C1 segment of cervical spinal cord (tissue), 14 donors: ENCODE data around the gene CTDSP2.
"Not testable (repeated sequence)": the region's sequence is repeated elsewhere in the genome, so short reads cannot be mapped to it uniquely, and the experiment has no call there.

Experiments
- DNase-seq, 14 donors: peaks; one replicate each; lab custom pipeline; 2025; lab: John Stamatoyannopoulos, UW

Gene CTDSP2

DNA sequence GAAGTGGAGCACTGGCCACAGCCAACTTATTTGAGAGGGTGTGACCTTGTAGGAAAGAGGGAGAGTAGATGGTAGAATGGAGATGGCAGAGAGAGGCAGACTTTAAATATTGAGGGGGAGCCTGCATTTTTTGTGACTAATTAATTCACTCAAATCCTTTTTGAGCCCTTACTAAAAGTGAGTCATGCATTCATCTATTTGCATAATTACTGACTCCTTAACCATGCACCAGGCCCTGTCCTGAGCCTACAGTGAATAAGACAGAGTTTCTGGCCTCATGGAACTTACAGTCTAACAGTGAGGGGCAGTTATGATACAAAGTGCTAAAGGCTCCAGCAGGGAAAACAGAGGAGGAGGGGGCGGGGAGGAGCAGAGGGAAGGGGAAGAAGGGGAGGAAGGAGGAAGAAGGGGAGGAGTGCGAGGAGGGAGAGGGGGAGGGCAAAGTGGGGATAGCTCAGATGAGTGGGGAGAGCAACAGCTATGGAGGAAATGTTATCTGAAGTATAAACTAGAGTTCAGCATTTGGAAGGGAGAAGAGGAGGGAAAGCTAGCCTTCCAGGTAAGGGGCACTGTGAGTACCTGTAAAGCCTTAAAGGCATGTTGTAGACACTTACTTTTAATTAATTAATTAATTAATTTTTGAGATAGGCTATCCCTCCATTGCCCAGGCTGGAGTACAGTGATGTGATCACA, 7.5 kb upstream of the CTDSP2 start:
- DNase-seq: no peak

DNA sequence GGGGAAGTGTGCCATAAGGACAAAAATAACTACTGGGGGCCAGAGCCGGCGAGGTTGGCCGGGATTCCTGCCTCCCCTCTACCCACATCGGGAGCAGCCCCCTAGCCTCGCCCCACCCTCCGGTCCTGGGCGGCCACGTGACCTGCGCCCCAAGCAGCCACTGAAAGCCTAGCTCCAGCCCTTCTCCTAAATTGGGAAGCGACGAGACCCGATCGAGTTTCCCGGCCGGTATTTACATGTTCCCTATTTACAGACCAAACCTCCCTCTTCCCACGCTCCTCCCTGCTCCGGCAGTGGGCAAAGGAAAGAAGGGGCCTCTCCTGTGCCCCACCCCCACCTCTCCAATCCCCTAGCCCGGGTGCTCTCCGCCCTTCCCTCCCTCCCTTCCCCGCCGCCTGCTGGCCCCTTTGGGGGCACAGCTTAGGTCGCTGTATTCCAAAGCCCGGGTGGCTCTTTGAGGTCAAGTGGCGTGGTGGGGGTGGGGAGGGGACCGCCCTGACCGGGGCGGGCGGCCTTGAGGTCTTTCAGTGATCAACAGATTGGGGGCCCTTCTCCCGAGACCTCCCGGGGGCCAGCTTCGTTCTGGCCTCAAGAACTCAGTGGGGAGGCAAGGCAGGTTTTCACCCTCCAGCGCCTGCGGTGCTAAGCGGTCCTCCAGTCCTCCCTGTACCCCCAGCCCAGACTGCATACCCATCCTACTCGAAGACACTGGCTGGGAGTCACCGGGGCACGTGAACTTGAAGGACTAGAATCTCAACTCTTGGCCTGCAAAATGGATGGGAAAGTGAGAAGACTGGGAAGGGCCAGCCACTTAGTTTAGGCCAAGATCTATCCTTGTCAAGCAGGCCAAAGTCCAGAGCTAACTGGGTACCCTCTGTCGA, 6.3 kb upstream of the CTDSP2 start:
- DNase-seq: peak in 4 of 14 donors; percentile 38 to 52 (median 48)

DNA sequence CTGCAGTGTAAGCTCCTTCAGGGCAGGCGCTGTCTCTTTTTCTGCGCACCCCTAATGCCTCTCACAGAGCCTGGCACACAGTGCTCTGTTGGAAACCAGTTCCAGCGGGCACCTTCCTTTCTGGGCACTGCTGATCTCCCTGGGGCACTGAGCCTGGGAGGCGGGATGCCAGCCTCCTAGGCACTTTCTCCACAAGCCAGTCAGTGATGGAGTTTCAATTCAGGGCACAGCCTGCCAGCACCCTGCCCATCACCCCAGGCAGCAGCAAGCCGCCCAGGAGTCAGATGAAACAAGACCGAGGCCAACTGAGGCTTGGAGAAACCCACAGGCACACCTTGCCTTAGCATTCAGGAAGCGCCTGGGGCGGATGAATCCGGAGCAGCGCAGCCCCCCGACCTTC, 5.7 kb upstream of the CTDSP2 start:
- peak in 10 of 14 donors; percentile 16 to 55 (median 47) for DNase-seq

DNA sequence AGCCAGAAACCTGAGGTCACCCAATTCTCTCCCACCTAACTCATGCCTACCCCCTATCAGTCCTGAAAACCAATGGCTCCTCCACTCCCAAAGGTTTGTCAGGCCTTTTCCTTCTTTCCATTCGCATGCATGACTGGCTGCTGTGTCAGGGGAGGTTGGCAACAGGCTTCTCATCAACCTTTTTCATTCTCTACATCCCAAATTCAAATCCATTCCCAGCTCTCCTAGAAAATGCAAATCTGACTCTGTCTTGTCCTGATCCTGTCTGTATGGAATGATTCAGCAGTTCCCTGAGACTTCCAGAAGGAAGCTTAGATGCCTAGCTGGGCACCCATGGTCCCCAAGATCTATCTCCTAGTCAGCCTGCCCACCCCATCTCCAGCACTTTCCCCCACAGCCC, 5.0 kb upstream of the CTDSP2 start:
- no peak for DNase-seq

DNA sequence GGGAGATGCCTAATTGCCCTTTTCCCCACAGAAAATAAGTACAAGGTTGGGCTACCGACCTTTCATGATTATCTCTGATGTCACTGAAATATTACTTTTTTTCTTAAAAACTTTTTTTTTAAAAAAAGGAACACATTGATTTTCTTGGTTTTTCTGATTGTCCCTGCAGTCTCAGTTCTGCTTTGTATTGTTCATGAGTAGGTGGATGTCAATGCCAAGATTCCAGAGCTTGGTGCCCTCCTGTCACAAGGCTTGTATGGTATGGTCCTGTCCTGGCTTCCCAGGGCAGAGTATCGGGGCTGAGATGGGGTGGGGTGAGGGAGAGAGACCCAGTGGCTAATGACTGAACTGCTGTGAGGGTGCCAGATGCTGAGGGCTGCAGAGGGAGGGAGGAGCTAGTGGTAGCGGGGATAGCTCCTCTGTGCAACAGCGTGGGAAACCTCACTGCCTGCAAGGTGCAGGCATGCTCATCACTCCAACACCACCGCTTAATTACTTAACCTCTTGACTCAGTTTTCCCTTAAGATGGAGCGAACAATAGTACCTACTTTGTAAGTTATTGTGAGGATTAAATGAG, 4.4 kb upstream of the CTDSP2 start:
- no peak for DNase-seq

DNA sequence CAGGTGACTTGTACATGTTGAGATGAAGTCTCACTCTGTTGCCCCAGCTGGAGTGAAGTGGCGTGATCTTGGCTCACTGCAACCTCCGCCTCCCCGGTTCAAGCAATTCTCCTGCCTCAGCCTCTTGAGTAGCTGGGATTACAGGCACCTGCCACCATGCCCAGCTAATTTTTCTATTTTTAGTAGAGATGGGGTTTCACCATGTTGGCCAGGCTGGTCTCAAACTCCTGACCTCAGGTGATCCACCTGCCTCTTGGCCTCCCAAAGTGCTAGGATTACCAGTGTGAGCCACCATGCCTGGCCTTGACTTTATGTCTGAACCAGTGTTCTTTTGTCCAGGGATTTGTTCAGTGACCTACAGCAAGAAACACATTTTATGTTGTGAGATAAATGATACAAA, 2.9 kb upstream of the CTDSP2 start:
- not testable (repeated sequence) for DNase-seq

DNA sequence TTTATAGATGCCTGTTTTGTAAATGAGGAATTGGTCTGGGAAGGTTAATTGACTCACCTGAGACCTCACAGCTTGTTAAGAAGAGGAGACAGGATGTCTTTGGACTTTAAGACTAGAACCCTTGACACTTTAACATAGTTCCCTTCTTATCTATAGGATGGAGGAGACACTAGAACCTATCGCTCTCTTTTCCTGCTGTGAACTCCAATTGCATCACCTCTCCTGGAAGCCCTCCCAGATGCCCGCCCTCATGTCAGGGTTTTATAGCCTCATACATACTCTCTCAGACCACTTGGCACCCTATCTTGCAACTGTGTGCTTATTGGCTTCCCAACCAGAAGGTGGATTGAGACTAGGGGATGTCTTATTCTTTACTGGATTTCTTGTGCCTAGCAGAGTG, 2.5 kb upstream of the CTDSP2 start:
- DNase-seq: no peak

DNA sequence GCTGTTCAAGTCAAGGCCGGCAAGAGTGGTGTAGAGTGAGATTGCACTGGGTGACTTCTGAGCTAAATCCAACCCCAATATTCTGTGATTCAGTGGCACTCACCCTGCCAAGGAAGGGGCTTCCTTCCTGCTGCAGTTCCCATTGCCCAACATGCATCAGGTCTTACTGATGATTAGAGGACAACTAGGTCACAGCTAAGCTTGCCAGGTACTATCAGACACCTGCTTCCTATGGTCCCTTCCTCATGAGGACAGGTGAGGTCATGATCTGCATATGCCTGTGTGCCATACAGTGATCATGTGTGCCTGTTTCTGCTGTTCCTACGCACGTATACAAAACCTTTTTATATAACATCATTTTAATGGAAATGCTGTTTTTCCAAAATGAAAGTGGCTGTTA, 1.7 kb upstream of the CTDSP2 start:
- DNase-seq: no peak

DNA sequence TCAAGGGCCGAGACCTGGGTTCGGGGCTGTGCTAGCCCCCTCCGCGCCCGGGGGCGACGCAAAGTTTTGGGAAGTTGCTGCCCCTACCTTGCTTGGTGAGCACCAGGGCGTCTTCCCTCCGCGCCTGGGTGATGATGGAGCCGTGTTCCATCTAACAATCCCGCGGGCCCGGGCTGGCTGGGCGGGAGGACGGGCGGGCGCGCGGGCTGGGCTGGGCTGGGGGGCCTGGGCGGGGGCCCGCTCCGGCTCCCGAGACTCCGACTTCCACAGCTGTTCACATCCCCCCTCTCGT, 298 bp downstream of the CTDSP2 start:
- peak in 1 of 14 donors; percentile 80 for DNase-seq

DNA sequence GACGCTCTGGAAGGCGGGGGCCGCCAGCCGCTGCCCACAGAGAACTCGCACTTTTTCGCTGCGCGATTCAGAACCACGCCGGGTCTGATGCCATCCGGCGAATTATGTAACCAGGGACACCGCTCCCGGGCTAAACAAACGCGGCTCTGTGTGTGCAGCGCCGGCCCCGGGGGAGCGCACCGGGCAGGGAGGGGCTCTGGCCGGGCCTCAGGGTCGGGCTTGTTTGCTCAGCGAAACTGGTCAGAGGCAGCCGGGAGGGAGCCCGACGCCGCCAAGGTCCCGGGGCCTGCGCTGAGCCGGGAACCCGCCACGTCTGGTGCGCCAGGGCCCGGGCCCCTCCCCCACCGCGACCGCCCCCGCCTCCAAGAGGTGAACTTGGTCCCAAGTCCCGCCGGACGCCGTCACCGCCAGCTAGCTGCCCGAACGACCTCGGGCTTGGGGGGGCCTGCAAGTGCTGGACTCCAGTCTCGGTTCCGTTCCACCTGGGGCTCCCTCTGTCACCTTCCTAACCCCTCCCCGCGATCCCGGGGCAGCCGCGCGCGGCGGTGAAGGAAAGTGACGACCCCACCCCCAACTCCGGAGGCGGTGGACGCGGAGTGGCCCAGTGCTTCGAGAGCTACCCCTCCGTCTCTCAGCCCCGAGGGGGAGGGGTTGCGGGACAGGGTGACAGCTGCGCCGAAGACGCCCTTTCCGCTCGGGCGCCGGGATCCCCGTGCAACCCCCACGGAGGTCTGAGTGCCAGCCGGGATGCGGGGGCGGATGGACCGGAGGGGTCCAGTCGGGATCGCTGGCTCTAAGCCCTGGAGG, 848 bp downstream of the CTDSP2 start:
- DNase-seq: peak; percentile 23 to 92 (median 80)

DNA sequence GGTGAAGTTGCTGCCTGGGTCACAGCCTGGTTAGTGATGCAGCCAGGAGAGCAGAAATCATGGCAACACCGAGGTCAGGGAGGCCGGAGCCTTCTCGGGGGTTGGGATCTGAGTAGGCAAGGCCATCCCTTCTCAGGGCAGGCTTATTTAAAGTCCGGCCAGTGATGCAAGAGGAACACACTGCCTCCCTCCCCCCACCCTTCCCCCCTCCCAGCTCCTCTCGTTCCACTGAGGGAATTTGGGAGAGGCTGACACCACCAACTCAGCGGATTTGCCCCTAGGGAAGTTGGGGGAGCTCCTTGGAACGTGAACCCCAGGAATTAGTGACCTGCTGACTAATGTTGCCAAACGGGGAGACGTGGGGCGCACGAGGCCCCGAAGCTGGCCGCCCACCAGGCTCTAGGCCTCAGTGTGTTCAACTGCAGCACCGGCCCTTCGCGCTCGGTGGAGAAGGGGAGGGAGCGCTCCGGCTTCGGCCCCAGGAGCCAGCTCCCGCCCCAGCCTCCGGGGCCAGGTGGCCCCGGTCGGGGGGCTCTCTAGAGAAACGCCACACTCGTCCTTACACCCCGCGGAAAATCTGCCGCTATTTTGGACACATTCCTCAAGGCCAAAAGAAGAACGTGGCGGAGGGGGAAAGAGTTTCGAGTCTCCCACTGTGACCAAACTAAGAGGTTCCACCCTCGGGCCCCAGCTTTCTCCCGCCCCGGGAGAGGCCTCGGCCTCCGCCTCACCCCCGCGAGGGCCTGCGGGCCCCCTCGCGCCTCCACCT, 1.6 kb downstream of the CTDSP2 start:
- peak in 12 of 14 donors; percentile 40 to 82 (median 58) for DNase-seq

DNA sequence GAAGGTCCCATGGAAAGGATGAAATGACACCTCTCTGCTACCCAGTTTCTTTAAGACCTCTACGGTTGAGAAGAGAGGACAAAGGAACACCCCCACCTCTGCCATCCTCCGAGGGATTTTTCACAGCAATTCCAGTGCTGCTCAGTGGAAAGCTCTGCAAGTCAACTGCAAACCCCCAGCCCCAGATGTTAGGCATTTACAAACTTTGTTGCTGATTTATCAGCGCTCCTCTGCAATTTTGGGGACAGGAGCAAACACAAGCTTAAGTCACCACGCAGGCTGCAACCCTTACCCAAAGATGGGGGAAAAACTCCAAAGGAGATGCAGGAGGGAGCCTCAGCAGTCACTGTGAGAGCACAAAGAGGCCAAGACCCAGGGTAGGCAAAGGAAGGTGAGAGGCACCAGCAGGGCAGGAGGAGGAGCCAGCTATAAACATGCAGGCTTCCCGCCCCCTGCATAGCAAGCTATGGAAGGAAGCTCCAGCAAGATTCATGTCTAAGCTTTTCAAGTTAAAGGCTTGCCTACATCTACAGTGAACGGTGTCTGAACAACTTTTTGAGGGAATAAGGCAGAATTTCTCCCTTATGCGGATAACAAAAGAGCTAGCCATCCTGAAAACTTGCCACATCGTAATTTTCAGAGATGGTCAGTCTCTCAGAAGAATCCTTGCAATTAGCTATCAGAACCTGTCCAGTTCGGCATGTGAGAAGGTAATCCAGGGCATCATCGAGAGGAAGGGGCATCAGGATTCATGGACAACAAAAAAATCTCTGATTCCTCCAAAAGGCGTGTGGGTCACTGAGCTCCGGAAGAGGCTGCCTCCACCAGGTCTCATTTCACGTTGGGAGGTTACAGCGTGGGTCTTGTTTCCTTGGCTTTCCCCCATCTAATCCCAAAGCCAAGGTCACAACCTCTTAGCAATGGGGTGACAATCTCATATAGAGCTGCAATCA, 3.9 kb downstream of the CTDSP2 start:
- DNase-seq: no peak

DNA sequence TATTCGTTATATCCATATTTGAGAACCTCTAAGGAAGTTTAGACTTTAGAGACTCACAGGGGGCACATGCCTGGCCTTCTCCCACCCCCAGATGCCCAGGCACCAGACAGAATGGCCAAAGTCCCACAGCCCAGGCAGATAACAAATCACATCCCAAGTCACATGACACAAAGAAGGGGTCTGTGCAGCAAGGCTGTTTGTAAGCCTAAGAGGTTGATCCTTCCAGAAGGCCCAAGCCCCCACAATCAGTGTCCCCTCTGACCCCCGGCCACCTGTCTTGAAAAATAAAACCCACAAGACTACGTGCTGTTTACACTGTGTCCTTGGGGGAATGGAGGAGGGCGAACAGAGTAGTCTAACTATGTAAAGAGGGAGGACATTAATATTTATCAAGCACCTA, 5.1 kb downstream of the CTDSP2 start:
- DNase-seq: no peak

DNA sequence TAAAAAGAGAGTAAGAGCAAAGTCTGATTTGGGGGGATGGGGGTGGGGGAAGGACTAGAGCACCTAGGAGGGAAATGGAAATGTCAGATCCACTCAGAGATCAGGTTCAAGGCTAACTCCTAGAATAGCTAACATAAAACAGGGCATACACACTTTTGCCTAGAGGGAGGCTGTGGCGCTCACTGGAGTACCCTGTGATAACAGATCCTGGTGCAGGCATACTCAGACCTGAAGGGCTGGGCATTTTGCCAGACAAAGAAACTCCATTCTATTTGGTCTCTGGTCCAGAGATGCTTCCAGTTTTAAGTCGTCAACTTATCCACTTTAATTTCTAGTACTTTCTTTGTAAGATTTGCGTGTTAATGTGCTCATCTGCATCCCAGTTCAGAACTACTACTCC, 5.8 kb downstream of the CTDSP2 start:
- peak in 1 of 14 donors; percentile 36 for DNase-seq

DNA sequence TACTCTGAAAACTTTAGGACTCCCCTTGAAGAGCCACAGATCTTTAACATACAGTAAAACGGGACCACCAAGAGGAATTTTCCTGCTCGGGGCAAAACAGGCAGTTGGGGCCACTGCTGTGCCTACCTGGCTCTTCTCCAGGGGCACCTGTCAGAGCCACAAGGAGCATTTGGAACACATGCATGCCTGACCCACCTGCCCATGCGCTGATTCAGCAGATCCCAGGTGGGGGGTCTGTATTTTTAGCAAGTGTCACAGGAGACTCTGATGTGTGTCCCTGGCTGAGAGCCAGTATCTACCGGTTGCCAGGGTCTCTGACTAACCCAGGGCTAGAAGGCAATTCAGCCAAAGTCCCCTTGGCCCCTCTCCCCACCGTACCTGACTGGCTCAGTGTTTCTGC, 6.5 kb downstream of the CTDSP2 start:
- DNase-seq: peak in 1 of 14 donors; percentile 89

DNA sequence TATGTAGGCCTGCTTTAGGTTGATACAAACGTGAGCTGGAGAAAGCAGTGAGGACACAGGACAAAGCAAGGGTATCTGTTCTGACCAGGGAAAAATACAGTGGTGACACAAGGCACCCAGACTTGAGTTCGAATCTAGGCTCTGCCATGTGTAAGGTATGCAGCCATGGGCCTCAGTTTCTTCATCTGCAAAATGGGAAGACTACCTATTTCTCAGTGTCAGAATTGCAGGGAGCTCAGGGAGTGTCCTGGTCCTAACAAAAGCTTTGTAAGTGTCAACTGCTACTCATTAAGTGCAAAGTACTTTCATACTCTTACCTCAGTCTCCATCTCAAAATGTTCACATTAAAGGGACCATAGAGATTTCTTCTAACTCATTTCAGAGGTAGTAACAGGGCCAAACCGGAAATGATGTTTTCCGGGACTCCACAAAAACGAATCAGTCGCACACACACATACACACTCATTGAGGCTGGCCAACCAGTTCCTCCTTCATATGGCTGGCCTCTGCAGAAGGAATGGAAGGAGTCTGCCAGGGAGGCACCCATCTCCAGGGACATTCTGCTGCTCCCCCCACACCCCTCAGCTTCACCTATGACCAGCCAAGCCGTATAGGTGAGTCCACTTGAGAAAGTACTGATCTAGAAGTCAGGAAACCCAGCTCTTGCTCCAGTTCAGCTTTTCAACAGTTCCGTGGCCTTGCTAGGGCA, 7.8 kb downstream of the CTDSP2 start:
- no peak for DNase-seq

DNA sequence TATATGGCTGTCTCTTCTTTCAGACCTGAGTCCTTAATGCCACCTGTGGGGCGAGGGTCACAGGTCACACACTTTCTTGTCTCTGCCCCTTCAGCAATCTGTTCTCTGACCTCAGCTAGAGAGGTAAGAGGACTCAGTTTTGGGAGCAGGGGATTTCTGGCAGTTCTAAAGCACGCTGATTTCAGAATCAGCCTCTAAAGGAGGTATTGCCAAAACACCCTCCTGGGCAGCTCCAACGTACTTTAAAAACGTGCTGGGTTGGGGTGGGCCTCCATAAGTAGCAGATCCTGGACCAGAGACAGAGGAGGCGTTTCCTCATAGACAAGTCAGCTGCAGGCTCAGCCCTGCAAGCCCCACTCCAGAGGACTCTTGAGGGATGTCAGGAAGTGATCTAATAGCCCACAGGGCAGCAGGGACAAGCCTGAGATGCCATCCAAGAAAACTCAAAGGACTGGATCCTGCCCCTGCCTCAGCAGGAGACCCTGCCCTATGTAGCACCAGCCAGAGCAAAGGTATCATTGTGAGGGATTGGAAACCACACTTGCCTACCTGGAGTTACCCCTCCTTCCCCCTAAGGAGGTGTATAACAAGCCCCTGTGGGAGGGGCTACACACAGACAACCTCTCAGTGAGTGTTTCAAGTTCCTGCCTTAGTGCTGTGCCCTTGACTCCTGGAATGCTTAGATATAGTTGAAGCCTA, 8.5 kb downstream of the CTDSP2 start:
- no peak for DNase-seq
